Coronary artery (tissue), 2 donors: Measurements from ENCODE around the gene WWC2.

Experiments
- DNase-seq: peaks from one replicate; pipeline ENCODE4 v3.0.0-alpha.2; 2017; ENCODE audit warnings: low spot score
- H3K27ac ChIP-seq, 2 donors: fragments of 200-600 bp; sonication (generic); one replicate each; pipeline ENCODE4 v1.5.1; 2016 to 2019
- H3K4me3 ChIP-seq: fragments of 200-600 bp; sonication (generic); 2 replicates; pipeline ENCODE4 v1.5.1; 2016; ENCODE audit warnings: mild to moderate bottlenecking, moderate library complexity
- TF ChIP-seq, protein P1 (sequence below): fragments of 200-600 bp; sonication (generic); IDR thresholded peaks from one replicate; pipeline ENCODE4 v1.5.1; 2019; ENCODE audit warnings: antibody characterized with exemption

Gene WWC2

DNA sequence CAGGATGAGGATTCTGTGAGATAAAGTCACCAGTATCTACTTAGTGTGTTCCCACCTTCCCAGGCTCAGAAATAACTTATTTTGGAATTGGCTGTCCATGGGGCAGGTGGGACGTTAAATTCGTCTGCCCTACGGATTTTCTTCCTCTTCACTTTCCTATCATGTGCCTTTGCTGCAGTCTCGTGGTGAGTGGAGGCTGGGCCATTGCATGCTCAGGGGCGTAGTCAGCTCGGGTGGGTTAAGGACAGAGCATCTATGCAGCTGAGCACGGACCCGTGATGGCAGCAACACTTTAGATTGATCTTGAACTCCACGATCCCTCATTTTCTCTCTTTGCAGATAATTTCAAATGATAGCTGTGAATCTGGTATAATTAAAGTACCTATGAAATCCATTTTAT is 169.5 kb downstream of the WWC2 start:
- TF ChIP-seq, protein P1, sequence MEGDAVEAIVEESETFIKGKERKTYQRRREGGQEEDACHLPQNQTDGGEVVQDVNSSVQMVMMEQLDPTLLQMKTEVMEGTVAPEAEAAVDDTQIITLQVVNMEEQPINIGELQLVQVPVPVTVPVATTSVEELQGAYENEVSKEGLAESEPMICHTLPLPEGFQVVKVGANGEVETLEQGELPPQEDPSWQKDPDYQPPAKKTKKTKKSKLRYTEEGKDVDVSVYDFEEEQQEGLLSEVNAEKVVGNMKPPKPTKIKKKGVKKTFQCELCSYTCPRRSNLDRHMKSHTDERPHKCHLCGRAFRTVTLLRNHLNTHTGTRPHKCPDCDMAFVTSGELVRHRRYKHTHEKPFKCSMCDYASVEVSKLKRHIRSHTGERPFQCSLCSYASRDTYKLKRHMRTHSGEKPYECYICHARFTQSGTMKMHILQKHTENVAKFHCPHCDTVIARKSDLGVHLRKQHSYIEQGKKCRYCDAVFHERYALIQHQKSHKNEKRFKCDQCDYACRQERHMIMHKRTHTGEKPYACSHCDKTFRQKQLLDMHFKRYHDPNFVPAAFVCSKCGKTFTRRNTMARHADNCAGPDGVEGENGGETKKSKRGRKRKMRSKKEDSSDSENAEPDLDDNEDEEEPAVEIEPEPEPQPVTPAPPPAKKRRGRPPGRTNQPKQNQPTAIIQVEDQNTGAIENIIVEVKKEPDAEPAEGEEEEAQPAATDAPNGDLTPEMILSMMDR, result no peak
- H3K27ac ChIP-seq, result no peak overlapping the region
- no peak for DNase-seq
- H3K4me3 ChIP-seq, result no peak overlapping the region

DNA sequence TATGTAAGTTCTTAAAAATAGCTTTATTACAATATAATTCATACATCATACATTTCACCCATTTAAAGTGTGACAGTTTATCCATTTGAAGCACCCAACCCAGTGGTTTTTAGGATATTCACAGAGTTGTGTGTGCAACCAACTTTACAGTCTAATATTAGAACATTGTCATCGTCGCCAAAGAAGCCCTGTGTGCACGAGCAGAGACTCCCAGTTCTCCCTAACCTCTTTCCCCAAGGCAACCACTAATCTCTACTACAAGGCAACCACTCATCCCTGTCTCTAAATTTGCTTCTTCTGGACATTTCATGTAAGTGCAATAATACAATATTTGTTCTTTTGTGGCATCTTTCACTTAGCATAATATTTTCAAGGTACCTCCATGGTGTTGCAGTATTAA is 173.3 kb downstream of the WWC2 start:
- H3K27ac ChIP-seq, result no peak overlapping the region
- TF ChIP-seq, protein P1, result no peak
- H3K4me3 ChIP-seq, result no peak overlapping the region
- no peak for DNase-seq

DNA sequence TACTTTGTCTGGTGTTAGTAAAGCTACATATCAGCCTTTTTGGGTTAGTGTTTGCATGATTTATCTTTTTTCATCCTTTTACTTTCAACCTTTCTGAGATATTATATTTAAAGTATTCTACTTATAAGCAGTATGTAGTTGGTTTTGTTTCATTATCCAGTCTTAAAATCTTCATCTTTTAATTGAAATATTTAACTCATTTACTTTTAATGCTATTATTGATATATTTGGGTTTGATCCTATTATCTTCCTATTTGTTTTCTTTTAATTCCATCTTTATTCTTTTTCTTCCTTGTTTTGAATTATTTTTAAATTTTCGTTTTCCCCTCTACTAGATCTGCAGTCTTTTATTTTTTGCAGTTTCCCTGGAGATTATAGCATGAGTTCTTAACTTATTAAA is 177.0 kb downstream of the WWC2 start:
- Histone ChIP-seq H3K27ac (no peak overlapping the region), H3K4me3 (no peak overlapping the region)
- TF ChIP-seq, protein P1, result no peak
- no peak for DNase-seq

DNA sequence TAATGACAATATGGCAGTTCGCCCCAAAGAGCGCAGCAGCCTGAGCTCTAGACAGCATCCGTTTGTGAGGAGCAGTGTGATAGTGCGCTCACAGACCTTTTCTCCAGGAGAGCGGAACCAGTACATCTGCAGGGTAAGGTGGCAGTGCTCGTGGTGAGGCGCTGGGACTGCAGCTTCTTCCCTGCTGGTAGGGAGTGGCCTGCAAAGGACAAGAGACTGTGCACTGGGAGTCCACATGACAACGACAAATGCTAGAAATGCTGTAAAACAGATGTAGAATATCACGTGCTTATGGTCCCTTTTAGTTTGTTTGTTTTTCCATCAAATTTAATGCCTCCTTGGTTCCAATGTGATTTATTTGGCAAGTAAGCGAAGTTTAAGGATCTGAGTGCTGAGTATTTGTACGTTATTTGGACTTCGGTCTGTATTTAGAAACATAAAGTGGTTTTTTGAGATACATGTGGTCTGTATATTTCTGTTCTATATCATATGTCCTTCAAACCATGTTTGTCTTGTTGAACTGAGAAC is 185.3 kb downstream of the WWC2 start:
- Histone ChIP-seq H3K27ac (no peak overlapping the region), H3K4me3 (no peak overlapping the region)
- TF ChIP-seq, protein P1, result no peak
- no peak for DNase-seq

DNA sequence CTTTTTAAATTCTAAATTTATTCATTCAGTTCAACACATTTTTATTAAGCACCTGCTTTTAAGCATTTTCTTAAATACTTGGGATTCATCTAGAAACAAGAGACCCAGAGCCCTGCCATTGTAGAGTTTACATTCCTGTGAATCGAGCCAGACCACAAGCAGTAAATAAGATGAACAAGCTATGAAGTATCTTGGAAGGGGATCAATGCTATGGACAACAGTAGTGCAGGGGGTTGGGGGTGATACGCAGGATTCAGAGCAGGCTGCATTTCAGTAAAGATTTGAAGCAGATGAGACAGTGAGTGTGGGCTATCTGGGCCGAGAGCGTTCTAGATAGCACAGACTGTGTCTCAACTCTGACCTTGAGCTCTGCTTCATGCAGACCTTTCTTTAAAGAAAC is 185.9 kb downstream of the WWC2 start:
- Histone ChIP-seq H3K4me3 (no peak overlapping the region), H3K27ac (no peak overlapping the region)
- no peak for DNase-seq
- TF ChIP-seq, protein P1, result no peak

DNA sequence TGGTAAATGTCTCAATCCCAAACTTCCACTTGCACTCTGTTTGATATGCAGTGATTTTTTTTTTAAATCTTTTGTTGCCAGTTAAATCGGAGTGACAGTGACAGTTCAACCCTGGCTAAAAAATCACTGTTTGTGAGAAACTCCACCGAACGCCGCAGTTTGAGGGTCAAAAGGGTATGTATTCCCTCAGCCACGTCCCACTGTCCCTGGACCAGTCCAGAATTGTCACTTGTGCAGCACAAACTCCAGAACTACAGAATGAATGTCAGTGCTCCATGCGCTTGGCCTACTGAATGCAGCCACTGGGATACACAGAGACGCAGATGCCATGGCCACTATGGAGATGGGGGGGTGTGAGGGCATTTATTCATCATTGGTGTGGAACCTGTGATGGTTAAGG is 186.8 kb downstream of the WWC2 start:
- TF ChIP-seq, protein P1, result no peak
- H3K4me3 ChIP-seq, result no peak overlapping the region
- H3K27ac ChIP-seq, result no peak overlapping the region
- no peak for DNase-seq

DNA sequence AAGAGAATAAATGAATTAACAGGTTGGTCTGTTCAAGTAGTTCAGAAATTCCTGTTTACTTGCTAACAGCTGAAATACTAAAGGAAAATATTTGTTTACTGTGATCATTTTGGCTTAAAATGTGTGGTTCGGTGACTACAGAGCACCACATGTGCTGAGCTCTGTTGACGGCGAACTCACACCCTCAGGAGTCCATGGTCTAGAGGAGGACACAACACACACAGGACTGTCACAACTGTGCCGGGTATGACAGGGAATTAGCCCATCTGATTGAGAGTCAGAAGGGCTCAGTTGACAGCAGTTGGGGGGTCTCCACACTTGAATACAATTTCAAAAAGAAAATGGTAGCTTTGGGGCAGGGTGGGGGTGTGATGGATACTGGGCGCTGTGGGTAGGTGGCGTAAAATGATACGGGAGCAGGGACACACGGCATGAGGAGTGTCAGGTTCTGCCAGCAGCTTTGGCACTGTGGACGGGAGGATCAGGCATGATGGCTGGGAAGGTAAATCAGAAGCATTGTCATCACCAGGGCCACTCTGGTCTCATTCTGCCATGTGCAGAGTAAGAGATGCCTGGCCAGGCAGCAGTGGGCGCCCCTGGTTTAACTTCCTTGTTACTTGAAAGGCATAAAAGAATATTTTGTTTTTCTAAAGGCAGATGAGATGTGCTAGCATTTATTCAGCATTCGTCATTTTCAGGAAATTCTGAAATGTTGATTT is 187.7 kb downstream of the WWC2 start:
- Histone ChIP-seq H3K27ac (no peak overlapping the region), H3K4me3 (no peak overlapping the region)
- TF ChIP-seq, protein P1, result no peak
- DNase-seq, result no peak
